ENCODE results near the gene FAM76A. TPM values are rescaled to one million over a fixed set of nuclear protein-coding genes. Genes with fewer than 3 reads are reported as not detected.
"Not testable (repeated sequence)": the region's sequence is repeated elsewhere in the genome, so short reads cannot be mapped to it uniquely, and the experiment has no call there.

Gene FAM76A
- total RNA-seq, 1 donor from 2014 or later: 4.6 TPM

DNA sequence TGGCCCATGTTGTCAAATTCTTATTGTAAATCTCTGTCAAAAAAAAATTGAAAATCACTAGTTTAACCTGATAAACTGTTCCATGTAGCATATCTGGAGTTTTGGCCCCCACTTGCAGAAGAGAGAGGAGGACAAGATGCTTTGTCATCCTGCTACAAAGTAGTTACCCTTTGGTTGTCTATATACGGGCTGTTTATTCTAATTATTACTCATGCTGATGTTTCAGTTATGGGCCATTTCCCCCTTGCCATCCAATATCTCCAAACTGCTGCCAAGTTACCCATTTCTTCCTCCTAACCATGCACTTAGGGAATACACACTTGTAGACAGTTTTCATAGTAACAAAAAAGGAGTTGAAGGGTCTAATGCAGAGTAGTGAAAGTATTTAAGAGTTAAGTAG lies 69.8 kb downstream of the FAM76A start:
- DNase-seq (ENCODE audit: low read depth): no peak
- TF ChIP-seq, protein P1, sequence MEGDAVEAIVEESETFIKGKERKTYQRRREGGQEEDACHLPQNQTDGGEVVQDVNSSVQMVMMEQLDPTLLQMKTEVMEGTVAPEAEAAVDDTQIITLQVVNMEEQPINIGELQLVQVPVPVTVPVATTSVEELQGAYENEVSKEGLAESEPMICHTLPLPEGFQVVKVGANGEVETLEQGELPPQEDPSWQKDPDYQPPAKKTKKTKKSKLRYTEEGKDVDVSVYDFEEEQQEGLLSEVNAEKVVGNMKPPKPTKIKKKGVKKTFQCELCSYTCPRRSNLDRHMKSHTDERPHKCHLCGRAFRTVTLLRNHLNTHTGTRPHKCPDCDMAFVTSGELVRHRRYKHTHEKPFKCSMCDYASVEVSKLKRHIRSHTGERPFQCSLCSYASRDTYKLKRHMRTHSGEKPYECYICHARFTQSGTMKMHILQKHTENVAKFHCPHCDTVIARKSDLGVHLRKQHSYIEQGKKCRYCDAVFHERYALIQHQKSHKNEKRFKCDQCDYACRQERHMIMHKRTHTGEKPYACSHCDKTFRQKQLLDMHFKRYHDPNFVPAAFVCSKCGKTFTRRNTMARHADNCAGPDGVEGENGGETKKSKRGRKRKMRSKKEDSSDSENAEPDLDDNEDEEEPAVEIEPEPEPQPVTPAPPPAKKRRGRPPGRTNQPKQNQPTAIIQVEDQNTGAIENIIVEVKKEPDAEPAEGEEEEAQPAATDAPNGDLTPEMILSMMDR (conservative IDR thresholded peaks at IDR 0.05; ENCODE audit: low read depth, low read length): no peak
- no peak overlapping the region for H3K4me3 ChIP-seq (ENCODE audit: low read depth, low read length)

DNA sequence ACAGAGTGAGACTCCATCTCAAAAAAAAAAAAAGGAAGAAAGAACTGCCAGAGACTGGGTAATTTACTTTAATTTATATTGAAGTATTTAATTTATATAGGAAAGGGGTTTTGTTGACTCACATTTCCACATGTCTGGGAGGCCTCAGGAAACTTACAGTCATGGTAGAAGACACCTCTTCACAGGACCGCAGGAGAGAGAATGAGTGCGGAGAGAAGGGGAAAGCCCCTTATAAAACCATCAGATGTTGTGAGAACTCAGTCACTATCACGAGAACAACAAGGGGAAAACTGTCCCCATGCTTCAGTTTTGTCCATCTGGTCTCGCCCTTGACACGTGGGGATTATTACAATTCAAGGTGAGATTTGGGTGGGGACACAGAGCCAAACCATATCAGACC lies 79.0 kb downstream of the FAM76A start:
- DNase-seq (ENCODE audit: low read depth): no peak
- no peak overlapping the region for H3K4me3 ChIP-seq (ENCODE audit: low read depth, low read length)
- TF ChIP-seq, protein P1 (conservative IDR thresholded peaks at IDR 0.05; ENCODE audit: low read depth, low read length): no peak

DNA sequence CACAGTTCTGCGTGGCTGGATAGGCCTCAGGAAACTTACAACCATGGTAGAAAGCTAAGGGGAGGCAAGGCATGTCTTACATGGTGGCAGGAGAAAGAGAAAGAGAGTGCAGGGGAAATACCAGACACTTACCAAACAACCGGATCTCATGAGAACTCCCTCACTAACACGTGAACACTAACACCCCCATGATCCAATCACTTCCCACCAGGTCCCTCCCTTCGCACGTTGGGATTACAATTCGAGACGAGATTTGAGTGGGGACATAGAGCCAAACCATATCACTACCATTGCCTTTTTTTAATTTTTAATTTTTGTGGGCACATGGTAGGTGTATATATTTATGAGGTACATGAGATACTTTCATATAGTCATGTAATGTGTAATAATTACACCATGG lies 81.0 kb downstream of the FAM76A start:
- TF ChIP-seq, protein P1 (conservative IDR thresholded peaks at IDR 0.05; ENCODE audit: low read depth, low read length): no peak
- no peak overlapping the region for H3K4me3 ChIP-seq (ENCODE audit: low read depth, low read length)
- no peak for DNase-seq (ENCODE audit: low read depth)

DNA sequence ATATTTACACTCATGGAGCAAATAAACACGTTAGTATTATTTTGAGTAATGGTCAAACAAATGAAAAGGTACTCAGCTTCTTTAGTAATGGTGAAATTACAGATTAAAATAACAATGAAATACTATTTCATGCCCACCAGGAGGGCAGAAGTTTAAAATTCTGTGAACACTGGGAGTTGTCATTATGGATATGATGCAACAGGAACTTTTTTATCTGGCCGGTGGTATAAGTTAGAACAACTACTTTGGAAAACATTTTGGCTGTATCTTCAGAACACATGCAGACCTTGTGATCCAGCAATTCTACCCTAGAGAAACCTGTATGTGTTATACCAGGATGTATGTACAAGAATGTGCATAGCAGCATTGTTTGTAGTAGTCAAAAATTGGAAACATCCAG lies 81.6 kb downstream of the FAM76A start:
- H3K4me3 ChIP-seq (ENCODE audit: low read depth, low read length): no peak overlapping the region
- no peak for DNase-seq (ENCODE audit: low read depth)
- TF ChIP-seq, protein P1 (conservative IDR thresholded peaks at IDR 0.05; ENCODE audit: low read depth, low read length): no peak

DNA sequence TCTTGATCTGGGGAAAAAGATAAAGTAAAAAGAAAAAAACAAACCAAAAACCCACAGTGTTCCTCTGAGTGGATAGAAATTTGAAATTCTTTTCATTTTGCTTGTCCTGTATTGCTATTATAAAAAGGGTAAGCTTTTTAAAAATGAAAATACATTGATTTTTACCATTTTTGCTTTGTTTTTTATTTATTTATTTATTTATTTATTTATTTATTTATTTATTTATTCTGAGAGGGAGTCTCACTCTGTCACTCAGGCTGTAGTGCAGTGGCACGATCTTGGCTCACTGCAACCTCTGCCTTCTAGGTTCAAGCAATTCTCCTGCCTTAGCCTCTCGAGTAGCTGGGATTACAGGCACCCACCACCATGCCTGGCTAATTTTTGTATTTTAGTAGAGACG lies 82.4 kb downstream of the FAM76A start:
- not testable (repeated sequence) for H3K4me3 ChIP-seq (ENCODE audit: low read depth, low read length); DNase-seq (ENCODE audit: low read depth)

DNA sequence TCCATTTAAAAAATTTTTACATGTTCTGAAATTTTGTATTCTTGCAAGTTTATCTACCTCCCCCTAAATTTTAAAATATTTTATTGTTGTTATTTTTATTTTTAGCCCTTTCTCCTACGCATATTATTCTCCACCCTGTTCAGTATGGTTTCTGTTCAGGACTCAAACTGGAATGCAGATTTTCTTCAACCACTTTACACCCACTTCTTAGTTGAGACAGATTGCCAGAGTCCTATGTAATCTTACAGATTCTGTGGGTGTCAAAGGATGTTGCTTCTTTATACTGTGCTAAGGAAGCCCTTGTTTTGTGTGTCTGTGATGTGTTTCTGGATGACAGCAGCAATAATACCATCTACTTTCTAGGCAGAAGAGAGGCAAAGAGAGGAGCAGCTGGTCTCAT lies 84.1 kb downstream of the FAM76A start:
- TF ChIP-seq, protein P1 (conservative IDR thresholded peaks at IDR 0.05; ENCODE audit: low read depth, low read length): no peak
- DNase-seq (ENCODE audit: low read depth): no peak
- no peak overlapping the region for H3K4me3 ChIP-seq (ENCODE audit: low read depth, low read length)

DNA sequence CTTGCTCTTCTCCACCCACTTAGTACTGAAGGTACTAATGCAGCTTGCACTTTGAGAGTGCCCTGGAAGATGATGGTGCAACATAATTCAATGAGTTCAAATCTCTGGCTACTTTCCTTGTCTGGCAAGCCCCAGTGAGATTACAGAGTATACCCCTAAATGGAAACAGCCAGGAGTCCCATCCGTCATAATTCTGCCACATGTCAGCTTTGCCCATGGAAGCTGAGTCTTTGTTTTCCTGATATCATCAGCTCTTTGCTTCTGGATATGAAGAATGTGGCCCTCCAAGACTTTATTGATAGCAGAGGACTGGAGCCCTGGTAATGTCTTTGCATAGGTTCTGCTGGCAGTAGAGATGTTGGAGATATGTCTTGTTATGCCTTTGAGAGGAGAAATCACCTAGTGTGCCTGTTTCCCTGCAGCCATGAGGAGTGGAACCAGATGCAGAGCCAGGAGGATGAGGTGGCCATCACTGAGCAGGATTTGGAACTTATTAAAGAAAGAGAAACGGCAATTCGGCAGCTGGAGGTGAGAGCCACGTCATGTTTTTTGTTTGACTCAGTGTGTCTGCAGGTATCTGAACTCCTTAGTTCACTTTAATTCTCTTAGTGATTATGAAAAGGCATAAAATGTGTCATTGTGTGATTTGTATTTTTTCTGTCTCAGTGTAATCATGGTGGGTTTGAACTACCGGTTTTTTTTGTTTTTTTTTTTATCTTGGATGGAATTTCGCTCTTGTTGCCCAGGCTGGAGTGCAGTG lies 86.2 kb downstream of the FAM76A start:
- DNase-seq (ENCODE audit: low read depth): no peak
- H3K4me3 ChIP-seq (ENCODE audit: low read depth, low read length): no peak overlapping the region
- TF ChIP-seq, protein P1 (conservative IDR thresholded peaks at IDR 0.05; ENCODE audit: low read depth, low read length): no peak

Other genes starting within 250 kb of the FAM76A start
- 21.4 and 27.9 TPM in 2 replicates for gene WASF2, start 235.8 kb upstream of the FAM76A start, total RNA-seq
- 7.2 and 10.8 TPM in 2 replicates for gene AHDC1, start 121.8 kb upstream of the FAM76A start, total RNA-seq
- not detected in 2 replicates for gene FGR, start 90.8 kb upstream of the FAM76A start, total RNA-seq
- 6.4 and 28.3 TPM in 2 replicates for gene IFI6, start 53.8 kb upstream of the FAM76A start, total RNA-seq
- gene STX12, start 47.3 kb downstream of the FAM76A start, total RNA-seq: 21.7 and 31.5 TPM in 2 replicates
- gene PPP1R8, start 104.8 kb downstream of the FAM76A start, total RNA-seq: 27.4 and 45.4 TPM in 2 replicates
- 12.1 and 24.2 TPM in 2 replicates for gene THEMIS2, start 146.6 kb downstream of the FAM76A start, total RNA-seq
- 33.0 and 65.7 TPM in 2 replicates for gene RPA2, start 188.6 kb downstream of the FAM76A start, total RNA-seq
- 13.5 and 17.2 TPM in 2 replicates for gene SMPDL3B, start 209.0 kb downstream of the FAM76A start, total RNA-seq
- gene XKR8, start 234.0 kb downstream of the FAM76A start, total RNA-seq: 10.3 and 11.1 TPM in 2 replicates